Osteocyte (in vitro differentiated cells): ENCODE data around the gene ENOX1. TPM values are rescaled to one million over a fixed set of nuclear protein-coding genes. Genes with fewer than 3 reads are reported as not detected.
A peak's percentile ranks its signal among the peaks of the same experiment; 100 is the strongest.

Experiments
- DNase-seq: peaks from one replicate; pipeline ENCODE4 v3.0.0; 2021; ENCODE audit warnings: mixed read lengths; ENCODE audit not compliant: unreplicated experiment; ENCODE audit errors: extremely low spot score
- H3K27ac Mint-ChIP-seq: one replicate; pipeline ENCODE4 v1.8.0; 2021; ENCODE audit warnings: mild to moderate bottlenecking, mixed read lengths; ENCODE audit not compliant: unreplicated experiment
- H3K27me3 Mint-ChIP-seq: one replicate; pipeline ENCODE4 v1.8.0; 2021; ENCODE audit warnings: mixed read lengths; ENCODE audit not compliant: unreplicated experiment
- H3K36me3 Mint-ChIP-seq: one replicate; pipeline ENCODE4 v1.8.0; 2021; ENCODE audit warnings: mixed read lengths; ENCODE audit not compliant: unreplicated experiment
- H3K4me1 Mint-ChIP-seq: one replicate; pipeline ENCODE4 v1.8.0; 2021; ENCODE audit warnings: mixed read lengths; ENCODE audit not compliant: unreplicated experiment
- H3K4me3 Mint-ChIP-seq: one replicate; pipeline ENCODE4 v1.8.0; 2021; ENCODE audit warnings: mild to moderate bottlenecking, moderate library complexity, mixed read lengths; ENCODE audit not compliant: unreplicated experiment
- H3K9me3 Mint-ChIP-seq: one replicate; pipeline ENCODE4 v1.8.0; 2021; ENCODE audit warnings: mixed read lengths; ENCODE audit not compliant: unreplicated experiment
- total RNA-seq: library from RNA; stranded (reverse); gene quantifications from 2 replicates; pipeline ENCODE4 v1.2.1, GENCODE V29; 2021
- TF ChIP-seq, protein P1 (sequence below): fragments of 200-600 bp; sonication (generic); IDR thresholded peaks from 2 replicates; pipeline ENCODE4 v1.5.0; 2021; ENCODE audit warnings: antibody characterized with exemption, mild to moderate bottlenecking, moderate library complexity

ENOX1 gene
- total RNA-seq, 1 donor from 2014 or later: 5.9 TPM

DNA sequence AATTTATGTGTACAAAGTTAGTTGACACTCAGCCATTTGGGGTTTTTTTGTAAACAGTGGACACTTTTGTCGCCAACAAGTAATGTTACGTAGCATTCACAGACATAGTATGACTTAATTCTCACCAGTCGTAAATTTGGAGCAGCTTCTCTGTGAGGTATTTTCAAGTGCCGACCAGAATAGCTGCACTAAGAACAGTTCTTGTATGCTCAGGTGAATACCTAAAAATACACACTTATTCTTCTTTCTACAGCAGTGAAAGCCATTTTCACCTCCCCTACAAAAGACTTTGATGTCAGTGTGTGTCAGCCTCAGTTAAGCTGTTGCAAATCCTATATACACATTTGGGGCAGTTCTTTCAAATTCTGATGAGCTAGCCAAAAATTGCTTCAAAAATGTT, 206.5 kb downstream of the ENOX1 start:
- DNase-seq: no peak
- Mint-ChIP-seq H3K27me3 (no peaks in the 10 kb centered on the region), H3K36me3 (peaks cover 2% of the 10 kb centered on the region), H3K4me3 (no peak overlapping the region), H3K9me3 (no peaks in the 10 kb centered on the region), H3K27ac (no peak overlapping the region), H3K4me1 (peaks cover 19% of the 10 kb centered on the region)
- TF ChIP-seq, protein P1, sequence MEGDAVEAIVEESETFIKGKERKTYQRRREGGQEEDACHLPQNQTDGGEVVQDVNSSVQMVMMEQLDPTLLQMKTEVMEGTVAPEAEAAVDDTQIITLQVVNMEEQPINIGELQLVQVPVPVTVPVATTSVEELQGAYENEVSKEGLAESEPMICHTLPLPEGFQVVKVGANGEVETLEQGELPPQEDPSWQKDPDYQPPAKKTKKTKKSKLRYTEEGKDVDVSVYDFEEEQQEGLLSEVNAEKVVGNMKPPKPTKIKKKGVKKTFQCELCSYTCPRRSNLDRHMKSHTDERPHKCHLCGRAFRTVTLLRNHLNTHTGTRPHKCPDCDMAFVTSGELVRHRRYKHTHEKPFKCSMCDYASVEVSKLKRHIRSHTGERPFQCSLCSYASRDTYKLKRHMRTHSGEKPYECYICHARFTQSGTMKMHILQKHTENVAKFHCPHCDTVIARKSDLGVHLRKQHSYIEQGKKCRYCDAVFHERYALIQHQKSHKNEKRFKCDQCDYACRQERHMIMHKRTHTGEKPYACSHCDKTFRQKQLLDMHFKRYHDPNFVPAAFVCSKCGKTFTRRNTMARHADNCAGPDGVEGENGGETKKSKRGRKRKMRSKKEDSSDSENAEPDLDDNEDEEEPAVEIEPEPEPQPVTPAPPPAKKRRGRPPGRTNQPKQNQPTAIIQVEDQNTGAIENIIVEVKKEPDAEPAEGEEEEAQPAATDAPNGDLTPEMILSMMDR: no peak

DNA sequence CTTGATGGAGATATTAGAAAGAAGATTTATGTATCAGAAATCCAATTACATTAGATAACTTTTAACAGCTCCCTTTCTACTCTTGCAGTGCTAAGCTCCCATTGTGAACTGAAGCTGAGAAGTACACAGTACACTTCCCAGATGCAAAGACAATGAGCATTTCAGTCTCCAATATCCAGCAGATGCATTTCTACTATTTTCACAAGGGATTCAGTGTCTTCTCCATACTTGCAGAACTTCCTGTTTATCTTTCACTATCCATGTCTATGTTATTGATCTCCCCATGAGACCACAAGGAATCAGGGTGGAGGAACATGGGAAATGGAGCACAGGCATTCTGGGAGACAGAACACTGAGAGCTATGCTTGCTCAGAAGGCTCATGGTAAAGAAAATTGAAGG, 207.5 kb downstream of the ENOX1 start:
- peaks cover 2% of the 10 kb centered on the region for H3K36me3 Mint-ChIP-seq
- no peak for DNase-seq
- no peak overlapping the region for H3K27ac Mint-ChIP-seq
- TF ChIP-seq, protein P1: no peak
- H3K4me1 Mint-ChIP-seq: peaks cover 29% of the 10 kb centered on the region
- no peaks in the 10 kb centered on the region for H3K27me3 Mint-ChIP-seq
- no peaks in the 10 kb centered on the region for H3K9me3 Mint-ChIP-seq
- no peak overlapping the region for H3K4me3 Mint-ChIP-seq

DNA sequence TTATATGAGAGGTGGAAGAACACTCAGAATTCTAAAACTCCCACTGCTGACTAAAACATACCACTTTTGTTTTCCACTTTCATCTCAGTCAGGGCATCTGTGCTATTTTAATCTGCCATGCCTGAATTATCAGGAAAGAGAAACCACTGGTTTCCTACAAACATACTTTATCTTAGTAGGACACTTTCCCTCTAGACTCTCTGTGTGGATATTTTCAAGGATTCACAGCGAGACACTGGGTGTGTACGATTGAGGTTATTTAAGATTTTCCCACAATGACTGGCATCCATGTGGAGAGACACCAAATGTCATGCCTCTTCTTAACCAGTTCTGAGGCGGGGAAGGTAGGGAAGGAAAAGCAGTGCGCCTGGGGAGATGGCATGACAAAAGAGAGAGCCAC, 212.2 kb downstream of the ENOX1 start:
- DNase-seq: no peak
- peak overlapping the region; percentile 81 for H3K27ac Mint-ChIP-seq
- peaks cover 59% of the 10 kb centered on the region for H3K4me1 Mint-ChIP-seq
- H3K4me3 Mint-ChIP-seq: no peak overlapping the region
- no peaks in the 10 kb centered on the region for H3K9me3 Mint-ChIP-seq
- peaks cover 2% of the 10 kb centered on the region for H3K36me3 Mint-ChIP-seq
- TF ChIP-seq, protein P1: no peak
- no peaks in the 10 kb centered on the region for H3K27me3 Mint-ChIP-seq

DNA sequence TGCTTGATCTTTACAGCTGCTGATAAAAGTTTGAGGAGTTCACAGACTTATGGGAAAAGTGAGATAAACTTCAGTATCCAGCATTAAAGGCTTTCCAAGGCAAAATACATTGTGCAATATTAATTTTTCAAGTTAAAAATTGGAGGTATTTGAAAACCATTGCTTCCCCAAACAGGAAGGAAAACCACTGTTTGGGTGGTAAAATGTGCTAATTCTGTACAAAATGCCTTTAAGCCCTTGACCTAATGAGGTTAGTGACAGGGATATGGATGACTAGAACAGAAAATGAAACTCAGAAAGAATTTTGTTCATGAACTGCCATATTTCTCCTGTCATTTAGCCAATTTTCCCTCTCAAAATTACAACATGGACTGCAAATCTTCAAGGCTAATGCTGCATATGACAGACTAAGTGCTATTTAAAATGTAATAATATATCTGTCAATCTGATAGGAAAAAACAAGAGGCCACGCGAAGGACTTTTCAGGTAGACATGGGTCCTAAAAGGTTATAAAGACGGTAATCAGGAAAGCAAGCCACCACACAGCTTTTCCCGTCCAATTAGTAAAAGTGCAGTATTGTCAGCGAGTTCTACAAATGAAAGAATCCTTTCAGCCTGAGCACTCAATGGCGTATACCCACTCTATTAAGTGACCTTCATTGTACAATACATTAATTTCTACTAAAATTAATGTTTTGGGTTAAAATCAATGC, 212.8 kb downstream of the ENOX1 start:
- H3K27me3 Mint-ChIP-seq: no peaks in the 10 kb centered on the region
- H3K4me3 Mint-ChIP-seq: no peak overlapping the region
- TF ChIP-seq, protein P1: no peak
- H3K27ac Mint-ChIP-seq: peak overlapping the region; percentile 81
- peaks cover 2% of the 10 kb centered on the region for H3K36me3 Mint-ChIP-seq
- DNase-seq: no peak
- H3K9me3 Mint-ChIP-seq: no peaks in the 10 kb centered on the region
- peaks cover 62% of the 10 kb centered on the region for H3K4me1 Mint-ChIP-seq

DNA sequence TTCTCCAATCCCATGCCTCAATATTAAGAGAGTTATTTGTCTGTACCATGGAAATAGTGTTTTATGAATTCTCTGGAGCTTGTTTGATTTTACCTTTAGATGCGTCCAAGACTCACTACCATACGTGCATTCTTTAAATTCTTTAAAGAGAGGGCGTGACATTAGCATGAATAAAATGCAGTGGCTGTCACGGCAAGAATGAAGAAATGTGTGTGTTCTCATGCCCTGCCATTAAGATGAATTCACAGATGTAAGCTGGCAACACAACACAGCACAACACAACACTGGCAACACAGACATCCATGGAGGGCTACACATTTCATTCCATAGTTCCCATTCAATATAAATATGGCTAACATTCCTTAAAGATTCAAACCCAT, 213.4 kb downstream of the ENOX1 start:
- Mint-ChIP-seq H3K27ac (peak overlapping the region; percentile 81), H3K27me3 (no peaks in the 10 kb centered on the region), H3K4me1 (peaks cover 68% of the 10 kb centered on the region), H3K4me3 (no peak overlapping the region), H3K9me3 (no peaks in the 10 kb centered on the region), H3K36me3 (peaks cover 2% of the 10 kb centered on the region)
- TF ChIP-seq, protein P1: no peak
- DNase-seq: no peak
